Measurements from ENCODE around the gene NFKBIE. TPM values are rescaled to one million over a fixed set of nuclear protein-coding genes. Genes with fewer than 3 reads are reported as not detected.

NFKBIE gene
- total RNA-seq, 1 experiment from 2014 or later, result 9.7 TPM

- peaks cover 10% of the 10 kb centered on the region for H3K23me2 ChIP-seq (ENCODE audit: insufficient read length, low read depth, low read length, poor library complexity, severe bottlenecking)
- no peak overlapping the region for H2BK5ac ChIP-seq (ENCODE audit: insufficient read length, low read length)
- TF ChIP-seq CTCF (conservative IDR thresholded peaks at IDR 0.05), result no peak
- no peaks in the 10 kb centered on the region for H3K79me1 ChIP-seq (ENCODE audit: insufficient read depth, low read depth, low read length, poor library complexity, severe bottlenecking)
- Mint-ChIP-seq H3K9me3 (peaks cover 3 to 4% of the 10 kb centered on the region in 2 experiments; a peak in 3 of 5 replicates), H3K36me3 (ENCODE audit: insufficient read depth in 1 of 3, low read depth in 3 of 3) (peaks cover 68 to 82% (median 82%) of the 10 kb centered on the region in 3 experiments), H3K4me1 (peaks cover 45 to 48% of the 10 kb centered on the region in 2 experiments), H3K27me3 (ENCODE audit: low read depth) (peaks cover 4% of the 10 kb centered on the region), H3K27ac (peak overlapping the region in 2 of 3 experiments; percentile 50 to 87; a peak in 4 of 7 replicates), H3K4me3 (peak overlapping the region; percentile 21 to 99; a peak in 4 of 5 replicates)
- 92% methylated on average over 1 of the region's 6 CpGs for WGBS (ENCODE audit: extremely low coverage, insufficient read length, low lambda C conversion rate)
- no peaks in the 10 kb centered on the region for H4K20me1 ChIP-seq (ENCODE audit: control insufficient read depth, insufficient read depth, insufficient read length)
- H3K56ac ChIP-seq (ENCODE audit: insufficient read length, low read depth, low read length), result no peak overlapping the region
- no peaks in the 10 kb centered on the region for H3K27me3 ChIP-seq (ENCODE audit: insufficient read depth, low read length)
- H4K8ac ChIP-seq (replicated peaks; ENCODE audit: insufficient read length, low read depth, low read length), result no peak overlapping the region
- H2BK15ac ChIP-seq (ENCODE audit: low read depth, low read length), result no peak overlapping the region
- DNase-seq, result no peak
- H3K79me2 ChIP-seq (ENCODE audit: insufficient read depth, low read length), result peaks cover 27% of the 10 kb centered on the region
- H4K91ac ChIP-seq (ENCODE audit: insufficient read length, low read depth, low read length), result no peak overlapping the region
- H3T11ph ChIP-seq (ENCODE audit: low read length), result no peak overlapping the region
- no peaks in the 10 kb centered on the region for H3K9me3 ChIP-seq (ENCODE audit: control insufficient read depth, low read depth, low read length)
- no peak overlapping the region for H4K5ac ChIP-seq (ENCODE audit: insufficient read length, low read depth, low read length)
- H3K27ac ChIP-seq (ENCODE audit: insufficient read length, low read depth, low read length), result no peak overlapping the region
- H3K18ac ChIP-seq (ENCODE audit: insufficient read length, low read depth, low read length), result no peak overlapping the region
- no peak overlapping the region for H3K14ac ChIP-seq (ENCODE audit: insufficient read depth, low read length)
- no peak overlapping the region for H3K23ac ChIP-seq (ENCODE audit: insufficient read length, low read depth, low read length)
- H3K9ac ChIP-seq (ENCODE audit: extremely low read depth, insufficient read length, low read length), result no peak overlapping the region
- peaks cover 11% of the 10 kb centered on the region; the same call in 1 of the 2 replicates for H3K4me1 ChIP-seq (ENCODE audit: insufficient read depth, low read length)
- no peak overlapping the region for H2BK120ac ChIP-seq (ENCODE audit: low read depth, low read length, poor library complexity, severe bottlenecking)
- H2AFZ ChIP-seq (ENCODE audit: low read length), result no peak overlapping the region
- H2BK20ac ChIP-seq (ENCODE audit: low read depth, low read length, poor library complexity, severe bottlenecking), result no peak overlapping the region
- no peak overlapping the region for H2AK5ac ChIP-seq (ENCODE audit: insufficient read length, low read length)
- no peak overlapping the region for H2BK12ac ChIP-seq (ENCODE audit: insufficient read length, low read depth, low read length)
- no peak overlapping the region for H3K4ac ChIP-seq (ENCODE audit: low read depth, low read length)
- H3K4me2 ChIP-seq (ENCODE audit: insufficient read depth, insufficient read length, low read length), result peak overlapping the region; percentile 76
These were observed 15.2 kb downstream of the NFKBIE start for GRCh38 chr6:44250067-44250717.

Data from H9 (cell line).